ENCODE data around the gene INSYN1. TPM values are rescaled to one million over a fixed set of nuclear protein-coding genes. Genes with fewer than 3 reads are reported as not detected.

Gene INSYN1
- total and polyA plus RNA-seq, 4 donors = 3.4 to 12.7 (median 5.2) TPM

DNA sequence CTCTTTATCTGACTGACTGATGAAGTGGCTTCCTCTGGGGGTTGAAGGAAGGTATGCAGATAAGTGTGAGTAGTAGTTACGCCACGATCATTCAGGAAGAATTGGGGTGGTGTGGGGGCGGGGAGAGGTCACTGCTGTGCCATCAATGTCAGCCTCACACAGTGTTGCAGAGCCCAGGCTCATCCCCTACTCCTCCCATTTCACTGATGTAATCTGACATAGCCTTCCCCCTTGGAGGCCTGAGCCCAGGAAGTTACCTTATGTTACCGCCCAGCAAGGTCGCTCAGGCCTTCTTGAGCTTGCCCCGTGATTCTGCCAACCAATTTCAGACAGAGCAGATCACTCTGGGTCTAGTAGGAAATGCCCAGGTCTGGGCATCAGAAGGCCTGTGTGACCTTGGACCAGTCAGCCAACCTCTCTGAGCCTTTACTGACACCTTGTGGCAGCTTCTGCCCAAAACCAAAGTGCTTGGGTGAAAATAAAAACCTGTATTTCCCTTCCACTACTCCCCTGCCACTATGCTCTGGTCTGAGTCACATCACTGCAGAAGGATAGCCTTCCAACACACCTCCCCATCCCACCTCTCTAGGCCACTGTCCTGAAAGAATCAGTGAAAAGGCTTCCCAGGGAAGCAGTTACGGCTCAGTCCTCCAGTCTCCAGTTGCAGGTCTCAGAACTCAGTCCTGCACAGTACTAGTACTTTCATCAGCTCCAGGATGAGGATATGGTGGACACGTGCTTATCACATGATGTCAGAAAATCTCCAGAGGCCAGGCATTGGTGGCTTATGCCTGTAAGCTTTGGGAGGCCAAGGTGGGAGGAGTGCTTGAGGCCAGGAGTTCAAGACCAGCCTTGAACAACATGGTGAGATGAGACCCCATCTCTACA, 28.1 kb upstream of the INSYN1 start:
- no peak for DNase-seq
- ATAC-seq (ENCODE audit: low FRiP score) = no peak
- Histone ChIP-seq H3K4me3 (ENCODE audit: low read length in 2 of 2) (no peak overlapping the region), H3K27ac (ENCODE audit: low read depth in 1 of 2, low read length in 2 of 2) (no peak overlapping the region), H3K27me3 (ENCODE audit: control insufficient read depth in 1 of 2, insufficient read depth in 2 of 2, low read length in 1 of 2) (no peaks in the 10 kb centered on the region), H3K9me3 (ENCODE audit: control insufficient read depth, low read length) (no peaks in the 10 kb centered on the region), H3K36me3 (ENCODE audit: control insufficient read depth in 1 of 2, insufficient read depth in 2 of 2, low read length in 1 of 2) (no peaks in the 10 kb centered on the region), H3K4me1 (ENCODE audit: control insufficient read depth in 1 of 2, insufficient read depth in 2 of 2, low read length in 2 of 2) (no peaks in the 10 kb centered on the region)
- intact Hi-C loops (cut with DNase I) = no loop called here
- 78 to 80% methylated on average over 8 of the region's 8 CpGs for WGBS, 2 donors

DNA sequence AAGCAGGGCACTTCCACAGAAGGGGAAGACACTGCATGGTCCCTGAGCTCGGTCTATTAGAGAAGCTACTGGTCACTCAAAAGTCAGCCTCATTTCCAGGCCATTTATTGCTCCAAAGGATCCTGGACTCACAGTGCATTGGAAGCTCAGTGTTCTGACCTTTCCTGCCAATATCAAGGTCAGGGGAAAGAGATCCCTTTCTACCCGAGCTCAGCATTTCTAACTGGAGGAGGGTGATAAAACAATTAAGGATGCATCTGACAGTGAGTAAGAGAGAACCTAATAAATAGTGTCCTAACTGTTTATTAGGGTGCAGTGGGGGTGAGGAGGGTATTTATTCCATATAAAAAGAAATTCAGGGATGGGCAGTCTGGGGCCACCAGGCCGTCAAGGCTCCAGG, 26.8 kb upstream of the INSYN1 start:
- H3K27ac ChIP-seq (ENCODE audit: low read depth in 1 of 2, low read length in 2 of 2) = no peak overlapping the region
- intact Hi-C loops (cut with DNase I) = no loop called here
- H3K9me3 ChIP-seq (ENCODE audit: control insufficient read depth, low read length) = no peaks in the 10 kb centered on the region
- 93% methylated on average over 3 of the region's 3 CpGs for WGBS, 2 donors
- no peaks in the 10 kb centered on the region for H3K27me3 ChIP-seq (ENCODE audit: control insufficient read depth in 1 of 2, insufficient read depth in 2 of 2, low read length in 1 of 2)
- no peak for DNase-seq
- ATAC-seq (ENCODE audit: low FRiP score) = no peak
- no peaks in the 10 kb centered on the region for H3K36me3 ChIP-seq (ENCODE audit: control insufficient read depth in 1 of 2, insufficient read depth in 2 of 2, low read length in 1 of 2)
- H3K4me3 ChIP-seq (ENCODE audit: low read length in 2 of 2) = no peak overlapping the region
- H3K4me1 ChIP-seq (ENCODE audit: control insufficient read depth in 1 of 2, insufficient read depth in 2 of 2, low read length in 2 of 2) = peaks cover 0 to 2% of the 10 kb centered on the region in 2 donors

DNA sequence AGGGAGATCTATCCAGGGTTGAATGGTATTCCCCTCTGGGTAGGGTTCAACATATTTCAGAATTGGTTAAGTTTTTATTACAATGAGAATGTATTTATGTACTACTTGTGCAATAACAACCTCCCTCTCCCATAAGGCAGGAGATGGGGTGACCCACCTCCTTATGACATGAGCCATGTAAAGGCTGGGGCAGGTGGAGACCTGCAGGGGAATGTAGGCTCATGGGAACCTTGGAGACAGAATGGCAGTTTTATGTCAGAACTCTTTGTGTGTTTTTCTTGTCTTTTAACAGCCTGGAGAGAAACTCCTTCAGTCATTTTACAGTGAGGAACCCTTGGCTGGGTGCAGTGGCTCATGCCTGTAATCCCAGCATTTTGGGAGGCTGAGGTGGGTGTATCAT, 24.6 kb upstream of the INSYN1 start:
- H3K4me3 ChIP-seq (ENCODE audit: low read length in 2 of 2) = no peak overlapping the region
- ATAC-seq (ENCODE audit: low FRiP score) (no peak), DNase-seq (no peak)
- no peaks in the 10 kb centered on the region for H3K27me3 ChIP-seq (ENCODE audit: control insufficient read depth in 1 of 2, insufficient read depth in 2 of 2, low read length in 1 of 2)
- intact Hi-C loops (cut with DNase I) = no loop called here
- peaks cover 0 to 4% of the 10 kb centered on the region in 2 donors for H3K4me1 ChIP-seq (ENCODE audit: control insufficient read depth in 1 of 2, insufficient read depth in 2 of 2, low read length in 2 of 2)
- H3K27ac ChIP-seq (ENCODE audit: low read depth in 1 of 2, low read length in 2 of 2) = no peak overlapping the region
- no peaks in the 10 kb centered on the region for H3K9me3 ChIP-seq (ENCODE audit: control insufficient read depth, low read length)
- H3K36me3 ChIP-seq (ENCODE audit: control insufficient read depth in 1 of 2, insufficient read depth in 2 of 2, low read length in 1 of 2) = no peaks in the 10 kb centered on the region

DNA sequence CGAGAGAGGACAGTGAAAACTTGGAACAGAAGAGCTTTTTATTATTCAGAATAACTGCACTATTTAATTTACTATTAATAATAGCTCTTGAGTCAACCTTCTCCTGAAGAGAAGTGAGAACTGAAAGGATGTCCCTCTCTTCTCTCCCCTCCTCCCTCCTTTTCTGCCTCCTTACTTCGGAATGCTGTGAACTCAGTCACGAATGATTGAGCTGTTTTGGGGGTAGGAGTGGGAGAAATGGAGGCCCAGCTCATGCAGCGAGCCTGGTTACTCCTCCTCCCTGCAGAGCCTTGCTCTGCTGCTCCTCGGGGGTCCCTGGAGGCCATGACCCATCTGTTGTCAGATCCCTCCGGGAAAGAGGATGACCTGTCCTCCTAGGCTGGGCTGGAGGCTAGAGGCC, 20.3 kb upstream of the INSYN1 start:
- DNase-seq = no peak
- ATAC-seq (ENCODE audit: low FRiP score) = no peak
- Histone ChIP-seq H3K36me3 (ENCODE audit: control insufficient read depth in 1 of 2, insufficient read depth in 2 of 2, low read length in 1 of 2) (no peaks in the 10 kb centered on the region), H3K4me1 (ENCODE audit: control insufficient read depth in 1 of 2, insufficient read depth in 2 of 2, low read length in 2 of 2) (peaks cover 0 to 4% of the 10 kb centered on the region in 2 donors), H3K27ac (ENCODE audit: low read depth in 1 of 2, low read length in 2 of 2) (no peak overlapping the region), H3K27me3 (ENCODE audit: control insufficient read depth in 1 of 2, insufficient read depth in 2 of 2, low read length in 1 of 2) (no peaks in the 10 kb centered on the region), H3K9me3 (ENCODE audit: control insufficient read depth, low read length) (no peaks in the 10 kb centered on the region), H3K4me3 (ENCODE audit: low read length in 2 of 2) (no peak overlapping the region)
- intact Hi-C loops (cut with DNase I) = no loop called here
- WGBS, 2 donors = 65 to 68% methylated on average over 6 of the region's 6 CpGs

DNA sequence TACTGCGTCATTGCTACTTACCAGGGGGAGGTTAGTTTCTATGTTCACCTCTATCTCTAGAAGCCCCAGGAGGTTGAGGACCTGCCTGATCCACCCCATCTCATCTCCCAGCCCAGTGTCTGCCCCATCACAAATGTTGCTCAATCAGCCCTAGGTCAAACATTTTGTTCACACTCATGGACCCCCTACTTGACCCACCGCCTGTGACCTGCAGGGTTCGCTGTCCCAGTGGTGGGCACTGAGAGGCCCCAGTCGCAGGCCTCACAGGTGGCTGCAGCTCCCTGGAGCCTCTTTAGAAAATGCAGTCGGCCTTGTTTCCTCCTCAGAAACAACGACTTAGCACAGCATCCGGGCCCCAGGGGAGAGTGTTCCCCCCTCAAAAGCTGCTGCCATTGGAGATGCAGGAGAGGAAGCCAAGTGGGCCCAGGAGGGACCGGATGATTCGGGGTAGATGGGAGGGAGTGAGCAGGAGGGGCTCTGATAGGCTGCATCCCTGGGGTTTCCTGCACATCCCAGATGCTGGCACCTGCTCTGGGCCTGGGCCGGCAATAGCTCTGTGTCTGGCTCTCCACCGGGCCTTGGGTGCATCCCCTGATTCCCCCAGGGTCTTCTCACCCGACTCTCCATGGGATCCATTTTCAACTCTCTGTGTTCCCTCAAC, 18.4 kb upstream of the INSYN1 start:
- DNase-seq = no peak
- intact Hi-C loops (cut with DNase I) = no loop called here

DNA sequence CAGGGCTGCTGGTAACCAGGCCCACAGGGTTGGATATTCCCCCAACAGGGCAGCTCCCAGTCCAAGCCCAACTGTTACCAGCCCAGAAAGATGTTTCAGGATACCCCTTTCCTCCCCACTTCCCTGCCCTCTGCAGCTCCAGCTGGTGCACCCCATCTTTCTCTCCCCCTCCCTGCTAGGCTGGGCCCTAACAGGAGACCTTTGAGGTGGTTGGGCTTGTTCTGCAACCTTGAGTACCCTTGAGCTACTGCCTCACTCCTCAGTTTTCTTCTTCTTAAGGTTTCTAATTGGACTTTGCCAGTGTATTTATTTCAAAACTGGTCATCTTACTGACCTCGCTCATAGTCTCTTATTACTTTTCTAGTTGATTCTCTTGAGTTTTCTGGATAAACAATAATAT, 16.9 kb upstream of the INSYN1 start:
- Histone ChIP-seq H3K9me3 (ENCODE audit: control insufficient read depth, low read length) (no peaks in the 10 kb centered on the region), H3K27ac (ENCODE audit: low read depth in 1 of 2, low read length in 2 of 2) (no peak overlapping the region), H3K4me3 (ENCODE audit: low read length in 2 of 2) (no peak overlapping the region), H3K27me3 (ENCODE audit: control insufficient read depth in 1 of 2, insufficient read depth in 2 of 2, low read length in 1 of 2) (no peaks in the 10 kb centered on the region), H3K4me1 (ENCODE audit: control insufficient read depth in 1 of 2, insufficient read depth in 2 of 2, low read length in 2 of 2) (peaks cover 0 to 2% of the 10 kb centered on the region in 2 donors), H3K36me3 (ENCODE audit: control insufficient read depth in 1 of 2, insufficient read depth in 2 of 2, low read length in 1 of 2) (no peaks in the 10 kb centered on the region)
- WGBS, 2 donors = 85% methylated on average over 1 of the region's 1 CpG
- DNase-seq (no peak), ATAC-seq (ENCODE audit: low FRiP score) (no peak)
- intact Hi-C loops (cut with DNase I) = no loop called here

More for the DNA sequence above, 18.4 kb upstream of the INSYN1 start:
- no peak overlapping the region for H3K4me3 ChIP-seq (ENCODE audit: low read length in 2 of 2)
- no peak for ATAC-seq (ENCODE audit: low FRiP score)
- H3K9me3 ChIP-seq (ENCODE audit: control insufficient read depth, low read length) = no peaks in the 10 kb centered on the region
- H3K27ac ChIP-seq (ENCODE audit: low read depth in 1 of 2, low read length in 2 of 2) = no peak overlapping the region
- H3K27me3 ChIP-seq (ENCODE audit: control insufficient read depth in 1 of 2, insufficient read depth in 2 of 2, low read length in 1 of 2) = no peaks in the 10 kb centered on the region
- peaks cover 0 to 4% of the 10 kb centered on the region in 2 donors for H3K4me1 ChIP-seq (ENCODE audit: control insufficient read depth in 1 of 2, insufficient read depth in 2 of 2, low read length in 2 of 2)
- 82% methylated on average over 12 of the region's 12 CpGs for WGBS, 2 donors
- H3K36me3 ChIP-seq (ENCODE audit: control insufficient read depth in 1 of 2, insufficient read depth in 2 of 2, low read length in 1 of 2) = no peaks in the 10 kb centered on the region

DNA sequence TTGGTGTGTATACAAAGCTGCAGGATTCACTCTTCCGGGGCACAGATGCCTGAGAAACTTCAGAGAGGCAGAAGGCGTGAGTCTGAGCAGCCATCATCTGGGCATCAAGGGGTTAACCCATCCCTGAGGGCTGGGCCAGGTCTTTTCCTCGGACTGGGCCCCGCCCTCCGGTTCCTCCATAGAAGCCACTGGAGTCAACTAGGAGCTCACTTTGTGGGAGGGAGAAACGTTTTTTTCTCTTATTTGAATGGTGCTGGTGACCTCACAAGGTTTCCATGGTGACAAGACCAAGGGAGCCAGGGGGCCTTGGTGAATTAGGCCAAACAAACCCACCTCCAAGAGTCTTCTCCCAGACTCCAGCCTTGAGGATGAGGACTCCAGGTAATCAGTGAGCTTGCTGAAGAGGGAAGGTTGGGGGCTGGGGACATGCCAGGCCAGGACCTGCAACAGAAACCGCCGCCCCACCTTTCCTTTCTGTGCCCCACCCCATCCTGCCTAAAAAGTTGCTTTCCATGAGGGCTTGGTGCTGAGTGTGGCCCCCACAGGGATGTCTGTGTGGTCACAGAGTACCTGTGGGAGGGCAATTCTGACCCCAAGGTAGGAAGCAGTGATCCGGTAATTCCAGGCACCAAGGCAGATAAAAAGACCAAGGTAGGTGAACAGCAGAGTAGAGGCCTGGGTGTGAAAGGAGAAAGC, 14.8 kb upstream of the INSYN1 start:
- WGBS, 2 donors = 53 to 57% methylated on average over 9 of the region's 9 CpGs
- no peak for ATAC-seq (ENCODE audit: low FRiP score)
- intact Hi-C loops (cut with DNase I) = no loop called here
- H3K27ac ChIP-seq (ENCODE audit: low read depth in 1 of 2, low read length in 2 of 2) = no peak overlapping the region
- no peaks in the 10 kb centered on the region for H3K36me3 ChIP-seq (ENCODE audit: control insufficient read depth in 1 of 2, insufficient read depth in 2 of 2, low read length in 1 of 2)
- no peaks in the 10 kb centered on the region for H3K27me3 ChIP-seq (ENCODE audit: control insufficient read depth in 1 of 2, insufficient read depth in 2 of 2, low read length in 1 of 2)
- H3K4me1 ChIP-seq (ENCODE audit: control insufficient read depth in 1 of 2, insufficient read depth in 2 of 2, low read length in 2 of 2) = no peaks in the 10 kb centered on the region
- no peak overlapping the region for H3K4me3 ChIP-seq (ENCODE audit: low read length in 2 of 2)
- DNase-seq = no peak
- no peaks in the 10 kb centered on the region for H3K9me3 ChIP-seq (ENCODE audit: control insufficient read depth, low read length)

DNA sequence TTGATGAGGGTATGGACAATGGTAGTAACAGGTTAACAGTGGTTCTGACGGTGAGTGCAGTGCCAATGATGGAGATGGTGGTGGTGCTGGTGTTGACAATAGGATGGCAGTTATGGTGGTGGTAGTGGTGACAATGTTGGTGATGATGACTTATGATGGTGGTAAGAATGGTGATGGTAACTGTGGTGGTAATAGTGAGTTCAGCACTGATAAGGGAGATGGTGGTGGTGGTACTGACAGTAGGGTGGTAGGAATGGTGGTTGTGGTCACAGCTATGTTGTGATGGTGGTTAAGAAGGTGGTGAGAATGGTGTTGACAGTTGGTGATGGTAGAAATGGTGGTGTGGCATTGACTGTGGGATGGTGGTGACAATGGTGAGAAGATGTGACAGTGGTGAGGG, 13.4 kb upstream of the INSYN1 start:
- intact Hi-C loops (cut with DNase I) = no loop called here
- no peak overlapping the region for H3K27ac ChIP-seq (ENCODE audit: low read depth in 1 of 2, low read length in 2 of 2)
- H3K9me3 ChIP-seq (ENCODE audit: control insufficient read depth, low read length) = no peaks in the 10 kb centered on the region
- no peaks in the 10 kb centered on the region for H3K27me3 ChIP-seq (ENCODE audit: control insufficient read depth in 1 of 2, insufficient read depth in 2 of 2, low read length in 1 of 2)
- WGBS, 2 donors = 86 to 89% methylated on average over 1 of the region's 1 CpG
- H3K4me3 ChIP-seq (ENCODE audit: low read length in 2 of 2) = no peak overlapping the region
- DNase-seq = no peak
- ATAC-seq (ENCODE audit: low FRiP score) = no peak
- no peaks in the 10 kb centered on the region for H3K4me1 ChIP-seq (ENCODE audit: control insufficient read depth in 1 of 2, insufficient read depth in 2 of 2, low read length in 2 of 2)
- H3K36me3 ChIP-seq (ENCODE audit: control insufficient read depth in 1 of 2, insufficient read depth in 2 of 2, low read length in 1 of 2) = no peaks in the 10 kb centered on the region
